GM19438 (cell line): Measurements from ENCODE around the gene EEFSEC.

Source experiments
- ATAC-seq: cut with Tn5 transposase; IDR thresholded peaks from one replicate; pipeline ENCODE4 v1.9.1; 2021; ENCODE audit warnings: low read depth; ENCODE audit not compliant: unreplicated experiment

EEFSEC gene

GRCh38 chr3:128432301-128432970 lies 279.2 kb downstream of the EEFSEC start:
- ATAC-seq: no peak

- ATAC-seq: no peak
These were observed 279.9 kb downstream of the EEFSEC start for GRCh38 chr3:128432971-128433836.

- no peak for ATAC-seq
These were observed 280.5 kb downstream of the EEFSEC start for GRCh38 chr3:128433837-128434165.

- no peak for ATAC-seq
These were observed 281.2 kb downstream of the EEFSEC start for GRCh38 chr3:128434524-128434923.

- ATAC-seq: no peak
These were observed 281.8 kb downstream of the EEFSEC start for GRCh38 chr3:128435058-128435457.

GRCh38 chr3:128435561-128435960 lies 282.3 kb downstream of the EEFSEC start:
- ATAC-seq: no peak

- no peak for ATAC-seq
These were observed 282.9 kb downstream of the EEFSEC start for GRCh38 chr3:128436214-128436613.

GRCh38 chr3:128438488-128439072 lies 285.3 kb downstream of the EEFSEC start:
- no peak for ATAC-seq

- no peak for ATAC-seq
These were observed 285.9 kb downstream of the EEFSEC start for GRCh38 chr3:128439226-128439625.

GRCh38 chr3:128442070-128442469 lies 288.8 kb downstream of the EEFSEC start:
- no peak for ATAC-seq

- ATAC-seq: no peak
These were observed 289.7 kb downstream of the EEFSEC start for GRCh38 chr3:128442949-128443348.

- ATAC-seq: no peak
These were observed 290.5 kb downstream of the EEFSEC start for GRCh38 chr3:128443771-128444170.

- no peak for ATAC-seq
These were observed 292.1 kb downstream of the EEFSEC start for GRCh38 chr3:128445357-128445756.

GRCh38 chr3:128446821-128447220 lies 293.5 kb downstream of the EEFSEC start:
- ATAC-seq: no peak

- no peak for ATAC-seq
These were observed 294.3 kb downstream of the EEFSEC start for GRCh38 chr3:128447561-128448013.

- no peak for ATAC-seq
These were observed 295.2 kb downstream of the EEFSEC start for GRCh38 chr3:128448491-128448890.

GRCh38 chr3:128449111-128449638 lies 295.9 kb downstream of the EEFSEC start:
- no peak for ATAC-seq

- no peak for ATAC-seq
These were observed 298.8 kb downstream of the EEFSEC start for GRCh38 chr3:128452120-128452519.

- ATAC-seq: no peak
These were observed 299.5 kb downstream of the EEFSEC start for GRCh38 chr3:128452678-128453275.

- no peak for ATAC-seq
These were observed 300.4 kb downstream of the EEFSEC start for GRCh38 chr3:128453501-128454309.
